B cell (primary cell): Measurements from ENCODE around the gene CCDC152. TPM values are rescaled to one million over a fixed set of nuclear protein-coding genes. Genes with fewer than 3 reads are reported as not detected.

ENCODE experiments used
- ATAC-seq: fragments of 200-7000 bp; cut with Tn5 transposase; one replicate; pipeline ENCODE4 v1.10.0; 2021; ENCODE audit warnings: low read depth, mild to moderate bottlenecking, moderate number of reproducible peaks, moderate library complexity
- CTCF ChIA-PET: fragments of 350-600 bp; sonication (Branson Sonifier 250); formaldehyde crosslinking; loops from one replicate; lab custom pipeline; 2021; ENCODE audit warnings: antibody characterized with exemption, inconsistent platforms; lab: Charles Lee
- POLR2A ChIA-PET: fragments of 350-600 bp; sonication (Branson Sonifier 250); formaldehyde crosslinking; loops from one replicate; lab custom pipeline; 2021; ENCODE audit warnings: antibody characterized with exemption; lab: Charles Lee
- DNase-seq: peaks from one replicate; pipeline ENCODE4 v3.0.0; 2013
- H2AFZ ChIP-seq: 2 replicates; pipeline ENCODE4 v1.6.1; 2012; ENCODE audit warnings: mild to moderate bottlenecking, low read depth, low read length; ENCODE audit not compliant: insufficient read depth, poor library complexity, severe bottlenecking
- H3K27ac ChIP-seq, 2 donors: 1 replicate in 1 of 2; 2 replicates in 1 of 2; pipeline ENCODE4 v1.5.1; 2012 to 2013; ENCODE audit warnings: low read length in 2 of 2, mild to moderate bottlenecking in 2 of 2, moderate library complexity in 1 of 2
- H3K27me3 ChIP-seq, 4 experiments: fragments of 200-600 bp in 1 of 4; sonication (generic) in 1 of 4; replicated peaks in 1 of 4; 1 replicate in 2 of 4; 2 replicates in 2 of 4; pipeline versions ENCODE4 v1.6.1 to v1.7.0; 2013 to 2016; ENCODE audit warnings: low read length in 3 of 4, mild to moderate bottlenecking in 2 of 4, mixed read lengths in 1 of 4, moderate library complexity in 1 of 4; ENCODE audit not compliant: insufficient read depth in 4 of 4, control insufficient read depth in 3 of 4; ENCODE audit errors: control extremely low read depth in 1 of 4
- H3K36me3 ChIP-seq, 2 experiments: replicated peaks in 1 of 2; 1 replicate in 1 of 2; 2 replicates in 1 of 2; pipeline versions ENCODE4 v1.6.1 to v1.7.1; 2013; ENCODE audit warnings: low read length in 1 of 2; ENCODE audit not compliant: insufficient read depth in 2 of 2, control insufficient read depth in 1 of 2; ENCODE audit errors: control extremely low read depth in 1 of 2, extremely low read depth in 1 of 2
- H3K4me1 ChIP-seq, 2 donors: fragments of 200-600 bp in 1 of 2; sonication (generic) in 1 of 2; 1 replicate in 1 of 2; 2 replicates in 1 of 2; pipeline versions ENCODE4 v1.5.1 to v1.6.1; 2013 to 2017; ENCODE audit warnings: low read length in 2 of 2; ENCODE audit not compliant: control insufficient read depth in 2 of 2, insufficient read depth in 2 of 2
- H3K4me2 ChIP-seq: replicated peaks from 2 replicates; pipeline ENCODE3; 2012; ENCODE audit warnings: mild to moderate bottlenecking, low read depth, low read length; ENCODE audit not compliant: poor library complexity, severe bottlenecking
- H3K4me3 ChIP-seq, 5 experiments: fragments of 200-600 bp in 1 of 5; sonication (generic) in 1 of 5; 1 replicate in 3 of 5; 2 replicates in 2 of 5; pipeline versions ENCODE4 v1.5.1 to v1.7.0; 2011 to 2016; ENCODE audit warnings: low read length in 4 of 5, mild to moderate bottlenecking in 4 of 5, low read depth in 2 of 5, control low read depth in 1 of 5, moderate library complexity in 1 of 5; ENCODE audit not compliant: insufficient read depth in 1 of 5; ENCODE audit errors: control extremely low read depth in 1 of 5, extremely low read depth in 1 of 5
- H3K79me2 ChIP-seq: fragments of 200-600 bp; sonication (generic); one replicate; pipeline ENCODE4 v1.6.0; 2016; ENCODE audit warnings: low read length; ENCODE audit not compliant: control insufficient read depth, insufficient read depth
- H3K9ac ChIP-seq: fragments of 200-600 bp; sonication (generic); 2 replicates; pipeline ENCODE4 v1.6.1; 2017; ENCODE audit warnings: mild to moderate bottlenecking, low read length, moderate library complexity
- H3K9me3 ChIP-seq, 3 donors: one replicate each; pipeline versions ENCODE4 v1.6.1 to v1.7.1; 2013; ENCODE audit warnings: low read length in 2 of 3; ENCODE audit not compliant: control insufficient read depth in 2 of 3, insufficient read depth in 1 of 3; ENCODE audit errors: control extremely low read depth in 1 of 3
- H4K20me1 ChIP-seq: 2 replicates; pipeline ENCODE4 v1.6.0; 2012; ENCODE audit warnings: mild to moderate bottlenecking, low read length; ENCODE audit not compliant: insufficient read depth, control insufficient read depth, poor library complexity, severe bottlenecking
- H3K27ac Mint-ChIP-seq: one replicate; pipeline ENCODE4 v1.8.0; 2021; ENCODE audit warnings: mixed read lengths
- H3K27me3 Mint-ChIP-seq: one replicate; pipeline ENCODE4 v1.8.0; 2021; ENCODE audit warnings: mixed read lengths
- H3K4me1 Mint-ChIP-seq: one replicate; pipeline ENCODE4 v1.8.0; 2021; ENCODE audit warnings: mixed read lengths
- H3K4me3 Mint-ChIP-seq: one replicate; pipeline ENCODE4 v1.8.0; 2021; ENCODE audit warnings: mixed read lengths
- H3K9me3 Mint-ChIP-seq: one replicate; pipeline ENCODE4 v1.8.0; 2022; ENCODE audit warnings: mixed read lengths; ENCODE audit not compliant: insufficient read depth
- CTCF ChIP-seq: fragments of 200-600 bp; IDR thresholded peaks from one replicate; pipeline ENCODE4 v1.8.0; 2022; ENCODE audit warnings: antibody characterized with exemption, mild to moderate bottlenecking
- EZH2 ChIP-seq: IDR thresholded peaks from 2 replicates; pipeline ENCODE4 v1.6.1; 2012; ENCODE audit warnings: borderline replicate concordance, low read depth, mild to moderate bottlenecking, moderate library complexity, low read length; ENCODE audit not compliant: insufficient read depth, poor library complexity, severe bottlenecking
- WGBS: methylation state at CpG from one replicate; pipeline ENCODE4 v1.1.5; 2013; ENCODE audit warnings: missing lambda C conversion rate; ENCODE audit not compliant: insufficient coverage; 5-methylcytosine and 5-hydroxymethylcytosine counted together
- intact Hi-C: fragments of 100-400 bp; cut with micrococcal nuclease; formaldehyde crosslinking; loops from one replicate; pipeline ENCODE4 v1.10.0; 2022
- polyA plus RNA-seq: library from polyadenylated mRNA; depleted of rRNA; stranded (reverse); fragments of >200 nt; gene quantifications from 2 replicates; pipeline ENCODE4 v1.2.3, GENCODE V29; 2012
- total RNA-seq, 2 donors: library from RNA; stranded (reverse); fragments of 120-200 nt in 1 of 2; gene quantifications; 1 replicate in 1 of 2; 2 replicates in 1 of 2; pipeline versions ENCODE4 v1.2.3 to v1.2.4, GENCODE V29; 2013 to 2022

CCDC152 gene
- total and polyA plus RNA-seq, 2 donors (not counting 1 experiment from before 2014, with no cell fraction given), result 1.0 to 4.8 TPM

GRCh38 chr5:42784132-42784531 lies 27.5 kb downstream of the CCDC152 start:
- no peak overlapping the region for H3K27ac ChIP-seq
- TF ChIP-seq CTCF (no peak), EZH2 (no peak)
- Mint-ChIP-seq H3K27ac (no peak overlapping the region), H3K27me3 (no peaks in the 10 kb centered on the region), H3K4me3 (no peak overlapping the region), H3K4me1 (no peaks in the 10 kb centered on the region), H3K9me3 (peaks cover 18% of the 10 kb centered on the region)
- H3K4me1 ChIP-seq, result no peaks in the 10 kb centered on the region
- ATAC-seq (no peak), DNase-seq (no peak)
- no peak overlapping the region for H2AFZ ChIP-seq
- CTCF ChIA-PET, result no interaction called here
- intact Hi-C loops, result no loop called here
- H3K79me2 ChIP-seq, result no peaks in the 10 kb centered on the region
- no peak overlapping the region for H3K4me3 ChIP-seq
- no CpG with 5 or more reads among the region's 1 CpG for WGBS
- no peak overlapping the region for H3K4me2 ChIP-seq
- H3K9me3 ChIP-seq, result peaks cover 2 to 28% (median 9%) of the 10 kb centered on the region in 3 donors
- H3K36me3 ChIP-seq, result no peaks in the 10 kb centered on the region
- POLR2A ChIA-PET, result no interaction called here
- no peak overlapping the region for H3K9ac ChIP-seq
- peaks cover 0 to 2% (median 0%) of the 10 kb centered on the region in 4 experiments for H3K27me3 ChIP-seq
- H4K20me1 ChIP-seq, result no peaks in the 10 kb centered on the region

- Mint-ChIP-seq H3K27ac (no peak overlapping the region), H3K27me3 (no peaks in the 10 kb centered on the region), H3K4me3 (no peak overlapping the region), H3K4me1 (no peaks in the 10 kb centered on the region), H3K9me3 (peaks cover 18% of the 10 kb centered on the region)
- POLR2A ChIA-PET, result no interaction called here
- Histone ChIP-seq H3K4me3 (no peak overlapping the region), H3K79me2 (no peaks in the 10 kb centered on the region), H3K4me1 (no peaks in the 10 kb centered on the region), H3K36me3 (no peaks in the 10 kb centered on the region), H4K20me1 (no peaks in the 10 kb centered on the region), H3K9me3 (peaks cover 2 to 28% (median 11%) of the 10 kb centered on the region in 3 donors), H3K4me2 (no peak overlapping the region), H3K27me3 (peaks cover 0 to 2% (median 0%) of the 10 kb centered on the region in 4 experiments), H3K9ac (no peak overlapping the region), H3K27ac (no peak overlapping the region), H2AFZ (no peak overlapping the region)
- no peak for TF ChIP-seq CTCF
- TF ChIP-seq EZH2, result no peak
- intact Hi-C loops, result no loop called here
- DNase-seq (no peak), ATAC-seq (no peak)
- WGBS, result 100% methylated on average over 3 of the region's 4 CpGs
- CTCF ChIA-PET, result no interaction called here
Measured at GRCh38 chr5:42785756-42786155, 29.1 kb downstream of the CCDC152 start.
